Duodenal mucosa (tissue), 2 donors: ENCODE results near the gene SREBF2.

Source experiments
- H3K27ac ChIP-seq: one replicate; pipeline ENCODE4 v1.7.0; 2013; ENCODE audit warnings: low read depth, low read length
- H3K27me3 ChIP-seq, 2 donors: one replicate each; pipeline ENCODE4 v1.7.0; 2013; ENCODE audit warnings: low read length in 2 of 2, control low read depth in 1 of 2; ENCODE audit not compliant: insufficient read depth in 2 of 2, control insufficient read depth in 1 of 2
- H3K36me3 ChIP-seq, 2 donors: one replicate each; pipeline ENCODE4 v1.7.0; 2013; ENCODE audit warnings: low read length in 2 of 2, control low read depth in 1 of 2; ENCODE audit not compliant: insufficient read depth in 2 of 2, control insufficient read depth in 1 of 2
- H3K4me1 ChIP-seq, 2 donors: one replicate each; pipeline ENCODE4 v1.7.0; 2013; ENCODE audit warnings: low read length in 2 of 2, control low read depth in 1 of 2; ENCODE audit not compliant: insufficient read depth in 2 of 2, control insufficient read depth in 1 of 2
- H3K4me3 ChIP-seq, 2 donors: one replicate each; pipeline ENCODE4 v1.7.0; 2013; ENCODE audit warnings: low read length in 2 of 2, low read depth in 1 of 2
- H3K9ac ChIP-seq, 2 donors: one replicate each; pipeline ENCODE4 v1.7.0; 2013; ENCODE audit warnings: low read length in 2 of 2, low read depth in 1 of 2
- H3K9me3 ChIP-seq, 2 donors: one replicate each; pipeline ENCODE4 v1.7.0; 2013; ENCODE audit warnings: low read length in 2 of 2, control low read depth in 1 of 2; ENCODE audit not compliant: control insufficient read depth in 1 of 2

Gene SREBF2

DNA sequence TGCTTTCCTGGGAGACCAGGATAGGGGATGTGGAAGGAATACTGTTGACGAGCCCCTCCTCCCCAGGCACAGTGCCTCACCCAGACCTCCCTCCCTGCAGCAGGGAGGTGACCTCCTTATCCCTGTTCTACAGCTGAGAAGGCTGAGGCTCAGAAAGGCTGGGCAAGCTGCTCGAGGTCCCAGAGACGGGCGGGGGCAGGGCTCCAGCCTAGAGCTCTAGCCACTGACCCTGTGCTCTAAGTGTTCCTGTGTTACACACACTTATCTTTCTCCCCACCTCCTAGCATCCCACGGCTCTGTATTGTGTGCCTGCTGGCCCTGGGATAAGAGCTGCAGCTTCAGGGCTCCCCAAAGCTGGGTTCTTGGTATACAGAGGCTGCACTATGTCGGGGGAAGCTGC lies 24.5 kb upstream of the SREBF2 start:
- peaks cover 13 to 33% of the 10 kb centered on the region in 2 donors for H3K36me3 ChIP-seq
- H3K9me3 ChIP-seq: no peaks in the 10 kb centered on the region
- H3K27ac ChIP-seq: no peak overlapping the region
- no peak overlapping the region for H3K9ac ChIP-seq
- no peaks in the 10 kb centered on the region for H3K4me1 ChIP-seq
- no peaks in the 10 kb centered on the region for H3K27me3 ChIP-seq
- no peak overlapping the region for H3K4me3 ChIP-seq

GRCh38 chr22:41810022-41810421 lies 22.9 kb upstream of the SREBF2 start:
- H3K27ac ChIP-seq: no peak overlapping the region
- no peak overlapping the region for H3K9ac ChIP-seq
- no peaks in the 10 kb centered on the region for H3K4me1 ChIP-seq
- H3K27me3 ChIP-seq: no peaks in the 10 kb centered on the region
- H3K36me3 ChIP-seq: peaks cover 16 to 40% of the 10 kb centered on the region in 2 donors
- H3K9me3 ChIP-seq: no peaks in the 10 kb centered on the region
- H3K4me3 ChIP-seq: no peak overlapping the region

DNA sequence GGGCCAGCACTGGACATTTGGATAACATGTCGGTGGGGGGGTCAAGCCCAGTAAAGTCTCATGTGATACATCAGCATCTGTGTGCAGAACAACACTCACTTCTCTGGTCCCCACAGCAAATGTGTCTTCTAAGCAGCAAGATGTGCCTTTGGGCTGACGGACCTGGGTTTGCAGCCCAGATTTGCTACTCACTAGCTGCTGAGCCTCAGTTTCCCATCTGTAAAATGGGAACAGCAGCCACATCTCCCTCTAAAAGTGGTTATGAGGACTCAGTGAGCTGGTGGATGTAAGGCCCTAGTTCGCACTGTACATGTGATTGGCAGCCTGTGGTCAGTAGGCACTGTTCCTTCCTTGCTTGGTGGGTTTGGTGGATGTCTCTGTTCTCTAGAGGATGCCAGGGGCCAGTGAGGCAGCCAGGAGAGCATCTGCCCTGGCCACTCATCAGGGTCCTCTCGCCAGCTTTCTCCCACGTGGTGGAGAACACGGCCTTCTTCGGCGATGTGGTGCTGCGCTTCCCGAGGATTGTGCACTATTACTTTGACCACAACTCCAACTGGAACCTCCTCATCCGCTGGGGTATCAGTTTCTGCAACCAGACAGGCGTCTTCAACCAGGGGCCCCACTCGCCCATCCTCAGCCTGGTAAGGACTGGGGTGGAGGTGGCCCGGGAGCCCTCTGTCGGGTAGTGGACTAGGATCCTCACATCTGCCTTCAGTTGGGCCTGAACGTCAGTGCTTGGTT lies 19.9 kb upstream of the SREBF2 start:
- Histone ChIP-seq H3K27me3 (no peaks in the 10 kb centered on the region), H3K27ac (no peak overlapping the region), H3K9me3 (no peaks in the 10 kb centered on the region), H3K9ac (no peak overlapping the region), H3K36me3 (peaks cover 21 to 47% of the 10 kb centered on the region in 2 donors), H3K4me1 (no peaks in the 10 kb centered on the region), H3K4me3 (no peak overlapping the region)

DNA sequence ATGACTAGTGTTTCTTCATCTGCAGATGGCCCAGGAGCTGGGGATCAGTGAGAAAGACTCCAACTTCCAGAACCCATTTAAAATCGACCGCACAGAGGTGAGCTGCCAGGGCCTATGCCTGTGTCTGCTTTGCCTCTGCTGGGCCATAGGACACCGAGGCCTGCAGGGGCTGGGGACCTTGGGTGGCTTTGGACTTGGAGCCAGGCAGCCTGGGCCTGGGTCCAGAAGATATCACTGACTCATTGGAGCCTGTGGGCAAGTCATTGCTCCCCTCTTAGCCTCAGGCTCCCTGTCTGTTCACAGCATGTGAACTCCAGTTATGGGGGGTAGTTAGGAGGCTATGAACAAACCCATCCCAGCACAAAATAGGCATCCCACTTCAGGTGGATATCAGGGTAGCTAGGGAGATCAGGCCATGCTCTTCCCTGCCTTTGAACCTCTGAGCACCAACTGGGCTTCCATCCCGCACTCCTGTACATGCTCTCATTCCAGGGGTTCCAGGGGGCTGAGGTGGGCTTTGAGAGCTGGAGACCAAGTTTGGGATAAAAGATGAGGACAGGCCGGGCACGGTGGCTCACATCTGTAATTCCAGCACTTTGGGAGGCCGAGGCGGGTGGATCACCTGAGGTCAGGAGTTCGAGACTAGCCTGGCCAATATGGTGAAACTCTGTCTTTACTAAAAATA lies 19.0 kb upstream of the SREBF2 start:
- Histone ChIP-seq H3K27me3 (no peaks in the 10 kb centered on the region), H3K4me1 (no peaks in the 10 kb centered on the region), H3K9me3 (no peaks in the 10 kb centered on the region), H3K36me3 (peaks cover 19 to 47% of the 10 kb centered on the region in 2 donors), H3K4me3 (no peak overlapping the region), H3K27ac (no peak overlapping the region), H3K9ac (no peak overlapping the region)

DNA sequence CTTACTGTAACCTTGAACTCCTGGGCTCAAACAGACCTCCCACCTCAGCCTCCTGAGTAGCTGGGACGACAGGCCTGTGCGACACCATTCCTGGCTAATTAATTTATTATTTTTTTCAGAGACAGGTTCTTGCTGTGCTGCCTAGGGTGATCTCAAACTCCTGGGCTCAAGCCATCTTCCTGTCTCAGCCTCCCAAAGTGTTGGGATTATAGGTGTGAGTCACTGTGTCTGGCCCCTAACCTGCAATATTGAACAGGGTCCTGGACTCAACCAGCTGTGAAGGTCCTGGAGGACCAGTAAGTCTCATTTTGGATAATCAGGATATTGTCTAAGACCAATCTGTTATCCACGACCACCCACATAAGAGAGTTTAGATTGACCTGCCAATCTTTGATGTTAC lies 17.2 kb upstream of the SREBF2 start:
- no peaks in the 10 kb centered on the region for H3K9me3 ChIP-seq
- no peak overlapping the region for H3K27ac ChIP-seq
- no peaks in the 10 kb centered on the region for H3K4me1 ChIP-seq
- no peak overlapping the region for H3K9ac ChIP-seq
- no peak overlapping the region for H3K4me3 ChIP-seq
- peaks cover 12 to 44% of the 10 kb centered on the region in 2 donors for H3K36me3 ChIP-seq
- H3K27me3 ChIP-seq: no peaks in the 10 kb centered on the region

DNA sequence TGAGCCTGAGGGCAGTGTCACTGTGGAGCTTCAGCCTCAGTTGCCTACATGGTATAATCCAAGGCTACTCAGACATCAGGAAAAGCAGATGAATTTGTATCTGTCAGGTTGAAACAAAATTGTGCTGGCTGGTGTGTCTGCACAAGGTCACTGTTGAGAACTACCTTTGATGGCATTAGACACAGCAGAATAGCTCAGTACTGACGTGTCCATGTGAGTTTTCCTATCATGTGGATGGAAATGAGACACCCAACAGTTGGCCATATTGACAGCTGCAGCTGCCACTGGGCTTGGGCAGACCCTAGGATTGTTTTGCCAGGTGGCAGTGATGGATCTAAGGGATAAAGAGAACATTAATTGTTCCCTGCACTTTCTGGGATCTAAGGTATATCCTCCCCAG lies 16.7 kb upstream of the SREBF2 start:
- H3K4me1 ChIP-seq: no peaks in the 10 kb centered on the region
- no peak overlapping the region for H3K9ac ChIP-seq
- H3K27ac ChIP-seq: no peak overlapping the region
- H3K4me3 ChIP-seq: no peak overlapping the region
- H3K9me3 ChIP-seq: no peaks in the 10 kb centered on the region
- peaks cover 8 to 42% of the 10 kb centered on the region in 2 donors for H3K36me3 ChIP-seq
- H3K27me3 ChIP-seq: no peaks in the 10 kb centered on the region

- no peaks in the 10 kb centered on the region for H3K27me3 ChIP-seq
- H3K9ac ChIP-seq: no peak overlapping the region
- H3K4me1 ChIP-seq: no peaks in the 10 kb centered on the region
- no peak overlapping the region for H3K27ac ChIP-seq
- H3K9me3 ChIP-seq: no peaks in the 10 kb centered on the region
- peaks cover 8 to 38% of the 10 kb centered on the region in 2 donors for H3K36me3 ChIP-seq
- H3K4me3 ChIP-seq: no peak overlapping the region
Observed at GRCh38 chr22:41816871-41817270, 16.0 kb upstream of the SREBF2 start.

GRCh38 chr22:41818011-41818410 lies 14.9 kb upstream of the SREBF2 start:
- no peak overlapping the region for H3K9ac ChIP-seq
- H3K4me3 ChIP-seq: no peak overlapping the region
- H3K9me3 ChIP-seq: no peaks in the 10 kb centered on the region
- H3K36me3 ChIP-seq: peaks cover 8 to 33% of the 10 kb centered on the region in 2 donors
- no peaks in the 10 kb centered on the region for H3K27me3 ChIP-seq
- no peaks in the 10 kb centered on the region for H3K4me1 ChIP-seq
- no peak overlapping the region for H3K27ac ChIP-seq

DNA sequence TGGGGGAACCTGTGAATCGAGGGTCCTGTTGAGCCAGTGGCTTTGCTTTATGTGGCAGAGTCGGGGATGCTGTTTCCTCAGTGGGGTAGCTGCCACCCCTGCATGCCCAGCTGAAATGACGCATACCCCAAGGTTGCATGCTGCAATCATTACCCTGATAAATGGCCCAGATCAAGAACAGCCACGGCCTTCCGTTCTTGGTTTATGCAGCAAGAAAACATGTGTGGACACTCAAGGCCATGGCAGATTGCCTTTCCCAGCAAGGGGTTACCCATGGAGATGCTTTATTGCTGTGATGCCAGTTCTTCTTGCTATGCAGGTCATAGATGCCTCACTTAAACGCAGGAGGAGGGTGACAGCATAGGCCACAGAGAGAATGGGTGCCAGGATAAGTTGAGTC lies 14.3 kb upstream of the SREBF2 start:
- peaks cover 8 to 29% of the 10 kb centered on the region in 2 donors for H3K36me3 ChIP-seq
- H3K27me3 ChIP-seq: no peaks in the 10 kb centered on the region
- no peak overlapping the region for H3K27ac ChIP-seq
- no peaks in the 10 kb centered on the region for H3K9me3 ChIP-seq
- H3K4me3 ChIP-seq: no peak overlapping the region
- H3K4me1 ChIP-seq: no peaks in the 10 kb centered on the region
- H3K9ac ChIP-seq: no peak overlapping the region

GRCh38 chr22:41819257-41819656 lies 13.6 kb upstream of the SREBF2 start:
- Histone ChIP-seq H3K36me3 (peaks cover 5 to 29% of the 10 kb centered on the region in 2 donors), H3K4me3 (no peak overlapping the region), H3K9ac (no peak overlapping the region)

More at GRCh38 chr22:41819257-41819656, 13.6 kb upstream of the SREBF2 start:
- Histone ChIP-seq H3K27ac (no peak overlapping the region), H3K4me1 (no peaks in the 10 kb centered on the region), H3K27me3 (no peaks in the 10 kb centered on the region), H3K9me3 (no peaks in the 10 kb centered on the region)
